HEK293 (cell line): ENCODE measurements around the gene TM4SF5.
A peak's percentile ranks its signal among the peaks of the same experiment; 100 is the strongest.

Experiments used
- CTCF ChIA-PET: fragments of 350-600 bp; formaldehyde crosslinking; extraction: SDS; loops from one replicate; lab custom pipeline; 2021; ENCODE audit warnings: antibody characterized with exemption; lab: Yijun Ruan, JAX
- POLR2A ChIA-PET: fragments of 300-600 bp; formaldehyde crosslinking; extraction: SDS; loops from one replicate; lab custom pipeline; 2020; ENCODE audit warnings: antibody characterized with exemption, inconsistent platforms; lab: Yijun Ruan, JAX
- H3K27ac ChIP-seq: fragments of 200-500 bp; sonication (Bioruptor generic); 2 replicates; pipeline ENCODE4 v1.5.1; 2014; ENCODE audit warnings: low read depth, low read length, control low read depth, inconsistent platforms; ENCODE audit errors: extremely low read depth
- H3K36me3 ChIP-seq, 2 experiments: fragments of 200-500 bp in 1 of 2; sonication (Bioruptor generic) in 1 of 2; 1 replicate in 1 of 2; 2 replicates in 1 of 2; pipeline ENCODE4 v1.5.1; 2014 to 2017; ENCODE audit warnings: inconsistent platforms in 2 of 2, low read length in 2 of 2; ENCODE audit not compliant: control insufficient read depth in 2 of 2, insufficient read depth in 1 of 2
- H3K4me1 ChIP-seq: fragments of 200-500 bp; sonication (Bioruptor generic); 2 replicates; pipeline ENCODE4 v1.5.1; 2014; ENCODE audit warnings: mild to moderate bottlenecking, low read length, inconsistent platforms; ENCODE audit not compliant: control insufficient read depth, insufficient read depth
- H3K4me3 ChIP-seq: 2 replicates; pipeline ENCODE4 v1.5.1; 2011; ENCODE audit warnings: low read depth, mild to moderate bottlenecking, control low read depth, low read length, moderate library complexity
- H3K9me3 ChIP-seq: fragments of 200-500 bp; sonication (Bioruptor generic); 2 replicates; pipeline ENCODE4 v1.5.1; 2014; ENCODE audit warnings: low read depth, low read length, inconsistent platforms; ENCODE audit not compliant: control insufficient read depth, insufficient read depth
- KLF9 ChIP-seq: fragments of 450-650 bp; formaldehyde crosslinking; IDR thresholded peaks from 2 replicates; pipeline ENCODE4 v1.5.1; 2016; ENCODE audit warnings: missing biosample characterization, missing genetic modification characterization, low read depth
- MEIS1 ChIP-seq: sonication (generic); formaldehyde crosslinking; IDR thresholded peaks from 2 replicates; pipeline ENCODE4 v1.8.1; 2022; ENCODE audit warnings: missing genetic modification reagents, mild to moderate bottlenecking, borderline replicate concordance
- OSR2 ChIP-seq: fragments of 450-650 bp; formaldehyde crosslinking; IDR thresholded peaks from 2 replicates; pipeline ENCODE4 v1.5.1; 2016; ENCODE audit warnings: missing biosample characterization, missing genetic modification characterization
- YY2 ChIP-seq: fragments of 450-650 bp; formaldehyde crosslinking; IDR thresholded peaks from 2 replicates; pipeline ENCODE4 v1.5.1; 2016; ENCODE audit warnings: missing biosample characterization, missing genetic modification characterization
- ZFP37 ChIP-seq: fragments of 450-650 bp; formaldehyde crosslinking; IDR thresholded peaks from 2 replicates; pipeline ENCODE4 v1.5.1; 2016; ENCODE audit warnings: missing biosample characterization, missing genetic modification characterization
- ZNF175 ChIP-seq: fragments of 450-650 bp; formaldehyde crosslinking; IDR thresholded peaks from 2 replicates; pipeline ENCODE4 v1.5.1; 2016; ENCODE audit warnings: missing biosample characterization, missing genetic modification characterization
- ZNF184 ChIP-seq: fragments of 450-650 bp; IDR thresholded peaks from 2 replicates; pipeline ENCODE4 v1.5.1; 2018; ENCODE audit warnings: missing biosample characterization, mild to moderate bottlenecking, missing genetic modification characterization
- ZNF223 ChIP-seq: fragments of 450-650 bp; formaldehyde crosslinking; IDR thresholded peaks from 2 replicates; pipeline ENCODE4 v1.5.1; 2016; ENCODE audit warnings: missing biosample characterization, missing genetic modification characterization
- ZNF311 ChIP-seq: fragments of 450-650 bp; formaldehyde crosslinking; IDR thresholded peaks from 2 replicates; pipeline ENCODE4 v1.5.1; 2017; ENCODE audit warnings: missing biosample characterization, missing genetic modification characterization, borderline replicate concordance
- ZNF335 ChIP-seq: fragments of 450-650 bp; formaldehyde crosslinking; conservative IDR thresholded peaks from 2 replicates; pipeline ENCODE4 v1.5.1; 2016; ENCODE audit warnings: missing biosample characterization, missing genetic modification characterization
- ZNF37A ChIP-seq: fragments of 450-650 bp; IDR thresholded peaks from 2 replicates; pipeline ENCODE4 v1.5.1; 2018; ENCODE audit warnings: missing biosample characterization, missing genetic modification characterization
- ZNF404 ChIP-seq: fragments of 450-650 bp; formaldehyde crosslinking; IDR thresholded peaks from 2 replicates; pipeline ENCODE4 v1.5.1; 2017; ENCODE audit warnings: missing biosample characterization, missing genetic modification characterization
- ZNF473 ChIP-seq: fragments of 450-650 bp; formaldehyde crosslinking; IDR thresholded peaks from 2 replicates; pipeline ENCODE4 v1.5.1; 2017; ENCODE audit warnings: missing biosample characterization, missing genetic modification characterization
- ZNF510 ChIP-seq: fragments of 450-650 bp; formaldehyde crosslinking; IDR thresholded peaks from 2 replicates; pipeline ENCODE4 v1.5.1; 2018; ENCODE audit warnings: mild to moderate bottlenecking, missing genetic modification characterization, missing biosample characterization; ENCODE audit not compliant: insufficient replicate concordance
- ZNF791 ChIP-seq: fragments of 450-650 bp; formaldehyde crosslinking; IDR thresholded peaks from 2 replicates; pipeline ENCODE4 v1.5.1; 2016; ENCODE audit warnings: missing biosample characterization, missing genetic modification characterization
- ZSCAN5A ChIP-seq: fragments of 450-650 bp; formaldehyde crosslinking; IDR thresholded peaks from 2 replicates; pipeline ENCODE4 v1.5.1; 2016; ENCODE audit warnings: missing biosample characterization, missing genetic modification characterization
- TF ChIP-seq, protein P1 (sequence below): fragments of 450-650 bp; IDR thresholded peaks from 2 replicates; pipeline ENCODE4 v1.5.1; 2018; ENCODE audit warnings: missing biosample characterization, missing genetic modification characterization
- TF ChIP-seq, protein P2 (sequence below): fragments of 450-650 bp; IDR thresholded peaks from 2 replicates; pipeline ENCODE4 v1.5.1; 2018; ENCODE audit warnings: missing biosample characterization, mild to moderate bottlenecking, missing genetic modification characterization
- TF ChIP-seq, protein P3 (sequence below): fragments of 450-650 bp; formaldehyde crosslinking; IDR thresholded peaks from 2 replicates; pipeline ENCODE4 v1.5.1; 2017; ENCODE audit warnings: missing biosample characterization, missing genetic modification characterization

TM4SF5 gene

DNA sequence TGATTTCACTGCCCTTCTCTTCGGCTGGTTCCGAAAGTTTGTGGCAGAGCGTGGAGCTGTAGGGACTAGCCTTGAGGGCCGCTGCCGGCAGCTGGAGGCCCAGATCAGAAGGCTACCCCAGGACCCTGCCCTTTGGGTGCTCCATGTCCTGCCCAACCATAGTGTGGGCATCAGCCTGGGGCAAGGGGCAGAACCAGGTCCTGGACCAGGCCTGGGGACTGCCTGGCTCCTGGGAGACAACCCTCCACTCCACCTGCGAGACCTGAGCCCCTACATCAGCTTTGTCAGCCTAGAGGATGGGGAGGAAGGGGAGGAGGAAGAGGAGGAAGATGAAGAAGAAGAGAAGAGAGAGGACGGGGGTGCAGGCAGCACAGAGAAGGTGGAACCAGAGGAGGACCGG, 31.1 kb upstream of the TM4SF5 start:
- Histone ChIP-seq H3K4me1 (peaks cover 8% of the 10 kb centered on the region), H3K36me3 (no peaks in the 10 kb centered on the region; a peak in 1 of 3 replicates), H3K9me3 (no peaks in the 10 kb centered on the region), H3K27ac (no peak overlapping the region), H3K4me3 (no peak overlapping the region)
- TF ChIP-seq, protein P1, sequence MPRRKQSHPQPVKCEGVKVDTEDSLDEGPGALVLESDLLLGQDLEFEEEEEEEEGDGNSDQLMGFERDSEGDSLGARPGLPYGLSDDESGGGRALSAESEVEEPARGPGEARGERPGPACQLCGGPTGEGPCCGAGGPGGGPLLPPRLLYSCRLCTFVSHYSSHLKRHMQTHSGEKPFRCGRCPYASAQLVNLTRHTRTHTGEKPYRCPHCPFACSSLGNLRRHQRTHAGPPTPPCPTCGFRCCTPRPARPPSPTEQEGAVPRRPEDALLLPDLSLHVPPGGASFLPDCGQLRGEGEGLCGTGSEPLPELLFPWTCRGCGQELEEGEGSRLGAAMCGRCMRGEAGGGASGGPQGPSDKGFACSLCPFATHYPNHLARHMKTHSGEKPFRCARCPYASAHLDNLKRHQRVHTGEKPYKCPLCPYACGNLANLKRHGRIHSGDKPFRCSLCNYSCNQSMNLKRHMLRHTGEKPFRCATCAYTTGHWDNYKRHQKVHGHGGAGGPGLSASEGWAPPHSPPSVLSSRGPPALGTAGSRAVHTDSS (tag by site-specific recombination): peak; percentile 92
- TF ChIP-seq, protein P2, sequence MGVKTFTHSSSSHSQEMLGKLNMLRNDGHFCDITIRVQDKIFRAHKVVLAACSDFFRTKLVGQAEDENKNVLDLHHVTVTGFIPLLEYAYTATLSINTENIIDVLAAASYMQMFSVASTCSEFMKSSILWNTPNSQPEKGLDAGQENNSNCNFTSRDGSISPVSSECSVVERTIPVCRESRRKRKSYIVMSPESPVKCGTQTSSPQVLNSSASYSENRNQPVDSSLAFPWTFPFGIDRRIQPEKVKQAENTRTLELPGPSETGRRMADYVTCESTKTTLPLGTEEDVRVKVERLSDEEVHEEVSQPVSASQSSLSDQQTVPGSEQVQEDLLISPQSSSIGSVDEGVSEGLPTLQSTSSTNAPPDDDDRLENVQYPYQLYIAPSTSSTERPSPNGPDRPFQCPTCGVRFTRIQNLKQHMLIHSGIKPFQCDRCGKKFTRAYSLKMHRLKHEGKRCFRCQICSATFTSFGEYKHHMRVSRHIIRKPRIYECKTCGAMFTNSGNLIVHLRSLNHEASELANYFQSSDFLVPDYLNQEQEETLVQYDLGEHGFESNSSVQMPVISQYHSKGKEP (tag by site-specific recombination): no peak
- no peak for TF ChIP-seq ZNF473 (tag by site-specific recombination)
- no peak for TF ChIP-seq ZNF510 (tag by site-specific recombination)
- no peak for TF ChIP-seq ZNF404 (tag by site-specific recombination)
- TF ChIP-seq MEIS1 (CRISPR knock-in tag): no peak
- TF ChIP-seq ZNF175 (tag by site-specific recombination): no peak
- TF ChIP-seq KLF9 (tag by site-specific recombination): no peak
- no peak for TF ChIP-seq ZSCAN5A
- no peak for TF ChIP-seq ZNF335 (tag by site-specific recombination)
- TF ChIP-seq ZNF184: no peak
- TF ChIP-seq, protein P3, sequence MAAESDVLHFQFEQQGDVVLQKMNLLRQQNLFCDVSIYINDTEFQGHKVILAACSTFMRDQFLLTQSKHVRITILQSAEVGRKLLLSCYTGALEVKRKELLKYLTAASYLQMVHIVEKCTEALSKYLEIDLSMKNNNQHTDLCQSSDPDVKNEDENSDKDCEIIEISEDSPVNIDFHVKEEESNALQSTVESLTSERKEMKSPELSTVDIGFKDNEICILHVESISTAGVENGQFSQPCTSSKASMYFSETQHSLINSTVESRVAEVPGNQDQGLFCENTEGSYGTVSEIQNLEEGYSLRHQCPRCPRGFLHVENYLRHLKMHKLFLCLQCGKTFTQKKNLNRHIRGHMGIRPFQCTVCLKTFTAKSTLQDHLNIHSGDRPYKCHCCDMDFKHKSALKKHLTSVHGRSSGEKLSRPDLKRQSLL (tag by site-specific recombination): no peak
- TF ChIP-seq ZNF311 (tag by site-specific recombination): no peak
- no peak for TF ChIP-seq ZNF37A (tag by site-specific recombination)
- peak; percentile 71; the same call in 1 of the 2 replicates for TF ChIP-seq ZNF223 (tag by site-specific recombination)
- TF ChIP-seq ZNF791: no peak
- POLR2A ChIA-PET: interaction anchor here (0.8 kb wide), 1 partner anchor 9 kb away, joined by 3 read pairs; the partner anchor contains the start of gene MED11
- CTCF ChIA-PET: interaction anchor here (0.6 kb wide), 1 partner anchor 22 kb away, joined by 4 read pairs; no protein-coding TSS in a partner anchor

- Histone ChIP-seq H3K36me3 (no peaks in the 10 kb centered on the region; a peak in 1 of 3 replicates), H3K9me3 (no peaks in the 10 kb centered on the region), H3K4me3 (no peak overlapping the region), H3K27ac (no peak overlapping the region), H3K4me1 (peaks cover 8% of the 10 kb centered on the region)
- ChIA-PET CTCF (interaction anchor here (1.1 to 1.7 kb wide), 2 partner anchors 10 to 15 kb away, joined by 3 to 5 read pairs; no protein-coding TSS in a partner anchor), POLR2A (no interaction called here)
- TF ChIP-seq ZFP37 (tag by site-specific recombination): no peak
- no peak for TF ChIP-seq OSR2
- no peak for TF ChIP-seq YY2 (tag by site-specific recombination)
Observed at GRCh38 chr17:4741544-4741943, 30.1 kb upstream of the TM4SF5 start.
